GM12865 (cell line): ENCODE results near the gene CHST11.

Experiments used
- DNase-seq: peaks from one replicate; pipeline ENCODE4 v3.0.0; 2010; ENCODE audit warnings: low read depth
- H3K4me3 ChIP-seq: 2 replicates; pipeline ENCODE4 v1.5.1; 2011; ENCODE audit warnings: mild to moderate bottlenecking, low read depth, low read length, control low read depth
- TF ChIP-seq, protein P1 (sequence below): IDR thresholded peaks from 2 replicates; pipeline ENCODE4 v1.5.1; 2011; ENCODE audit warnings: low read length, control low read depth, low read depth, inconsistent platforms; ENCODE audit not compliant: insufficient read depth; ENCODE audit errors: missing control alignments

CHST11 gene

DNA sequence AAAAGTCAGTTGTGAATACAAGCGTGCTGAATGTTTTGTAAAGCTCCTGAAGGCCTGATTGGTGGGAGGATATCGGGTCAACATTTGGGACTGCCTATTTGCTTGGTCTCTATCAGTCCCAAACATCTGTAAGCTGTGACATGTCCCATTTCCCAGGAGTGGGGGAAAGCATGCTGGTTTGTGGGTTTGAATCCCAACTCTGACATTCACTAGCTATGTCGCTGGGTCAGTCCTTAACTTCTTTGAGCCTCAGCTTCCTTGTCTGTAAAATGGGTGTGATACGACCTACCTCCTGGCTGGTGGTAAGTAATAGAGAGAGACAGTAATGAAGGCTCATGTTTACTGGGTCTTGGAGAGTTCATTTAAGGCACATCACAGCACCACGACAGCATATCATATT, 136.7 kb downstream of the CHST11 start:
- TF ChIP-seq, protein P1, sequence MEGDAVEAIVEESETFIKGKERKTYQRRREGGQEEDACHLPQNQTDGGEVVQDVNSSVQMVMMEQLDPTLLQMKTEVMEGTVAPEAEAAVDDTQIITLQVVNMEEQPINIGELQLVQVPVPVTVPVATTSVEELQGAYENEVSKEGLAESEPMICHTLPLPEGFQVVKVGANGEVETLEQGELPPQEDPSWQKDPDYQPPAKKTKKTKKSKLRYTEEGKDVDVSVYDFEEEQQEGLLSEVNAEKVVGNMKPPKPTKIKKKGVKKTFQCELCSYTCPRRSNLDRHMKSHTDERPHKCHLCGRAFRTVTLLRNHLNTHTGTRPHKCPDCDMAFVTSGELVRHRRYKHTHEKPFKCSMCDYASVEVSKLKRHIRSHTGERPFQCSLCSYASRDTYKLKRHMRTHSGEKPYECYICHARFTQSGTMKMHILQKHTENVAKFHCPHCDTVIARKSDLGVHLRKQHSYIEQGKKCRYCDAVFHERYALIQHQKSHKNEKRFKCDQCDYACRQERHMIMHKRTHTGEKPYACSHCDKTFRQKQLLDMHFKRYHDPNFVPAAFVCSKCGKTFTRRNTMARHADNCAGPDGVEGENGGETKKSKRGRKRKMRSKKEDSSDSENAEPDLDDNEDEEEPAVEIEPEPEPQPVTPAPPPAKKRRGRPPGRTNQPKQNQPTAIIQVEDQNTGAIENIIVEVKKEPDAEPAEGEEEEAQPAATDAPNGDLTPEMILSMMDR: no peak
- no peak overlapping the region for H3K4me3 ChIP-seq
- no peak for DNase-seq

DNA sequence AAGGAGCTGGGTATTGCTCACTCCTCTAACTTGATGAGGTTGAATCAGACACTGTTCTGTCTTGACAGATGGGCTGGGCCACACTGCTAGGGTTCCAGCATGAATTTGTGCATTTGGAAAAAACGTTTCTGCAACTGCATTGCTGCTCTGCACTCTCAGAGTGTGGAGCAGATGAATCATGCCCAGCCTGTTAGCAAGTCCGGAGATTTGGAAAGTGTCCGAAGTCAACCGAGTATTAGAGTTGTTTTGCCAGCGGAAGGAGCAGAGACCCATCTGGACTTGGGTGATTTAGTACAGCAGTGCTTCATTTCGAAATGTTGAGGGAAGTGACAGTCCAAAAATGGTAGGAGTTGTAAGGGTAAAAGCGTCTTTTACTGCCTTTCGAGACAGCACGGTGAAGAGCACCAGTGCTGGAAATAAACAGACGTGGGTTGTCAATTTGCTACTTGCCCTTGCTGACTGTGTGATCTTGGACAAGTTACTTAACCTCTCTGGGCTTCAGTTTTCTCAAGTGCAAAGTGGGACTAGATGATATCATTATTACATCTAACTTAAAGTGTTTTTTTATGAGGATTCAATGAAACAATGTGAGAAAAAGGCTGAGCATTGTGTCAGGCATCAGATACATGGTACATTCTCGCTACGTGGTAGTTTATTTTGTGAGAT, 139.5 kb downstream of the CHST11 start:
- no peak overlapping the region for H3K4me3 ChIP-seq
- no peak for DNase-seq
- TF ChIP-seq, protein P1: no peak

DNA sequence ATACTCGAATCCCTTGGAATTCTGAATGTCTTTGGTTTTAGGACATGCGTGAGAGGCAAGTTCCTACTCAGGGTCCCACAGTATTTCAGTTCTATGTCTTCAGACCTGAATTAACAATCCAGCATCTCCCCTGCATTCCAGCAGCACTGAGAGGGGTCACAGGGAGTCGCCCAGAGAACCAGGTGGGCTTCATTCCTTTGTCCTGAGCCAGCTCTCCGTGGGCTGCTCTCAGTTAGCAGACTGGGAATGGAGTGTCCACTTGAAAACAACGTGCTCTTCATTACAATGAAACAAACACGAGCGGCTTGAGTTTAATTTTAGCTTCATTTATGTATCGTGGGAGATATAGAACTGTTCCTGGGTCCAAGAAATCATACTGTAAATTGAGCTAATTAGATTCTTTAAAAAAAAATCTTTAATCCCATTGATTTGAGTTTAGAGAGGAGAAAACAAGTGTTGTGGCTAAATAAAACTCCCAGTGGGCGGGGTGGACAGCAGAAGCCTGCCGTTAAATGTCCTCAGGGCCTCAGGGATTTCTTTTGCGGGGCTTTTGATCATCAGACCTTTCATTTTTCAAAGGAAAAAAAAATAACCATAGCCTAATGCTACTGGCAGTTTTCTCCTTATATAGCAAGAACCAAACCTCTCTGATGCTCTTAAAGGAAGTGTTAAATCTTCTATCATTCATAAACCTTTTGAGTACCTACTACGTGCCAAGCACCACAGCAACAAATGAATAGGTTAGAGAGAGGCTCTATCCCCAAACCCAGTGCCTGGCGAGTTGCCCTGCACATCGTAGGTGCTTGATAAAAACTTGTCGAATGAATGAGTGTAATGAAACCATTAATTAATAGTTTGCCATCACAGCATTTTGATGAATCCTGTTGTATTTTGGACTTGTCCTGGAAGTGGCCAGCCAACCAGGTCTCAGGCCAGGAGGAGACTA, 140.4 kb downstream of the CHST11 start:
- peak; percentile 21 for DNase-seq
- TF ChIP-seq, protein P1: no peak
- no peak overlapping the region for H3K4me3 ChIP-seq

- no peak overlapping the region for H3K4me3 ChIP-seq
- TF ChIP-seq, protein P1: no peak
- no peak for DNase-seq
These were observed 141.9 kb downstream of the CHST11 start for GRCh38 chr12:104598342-104599271.

DNA sequence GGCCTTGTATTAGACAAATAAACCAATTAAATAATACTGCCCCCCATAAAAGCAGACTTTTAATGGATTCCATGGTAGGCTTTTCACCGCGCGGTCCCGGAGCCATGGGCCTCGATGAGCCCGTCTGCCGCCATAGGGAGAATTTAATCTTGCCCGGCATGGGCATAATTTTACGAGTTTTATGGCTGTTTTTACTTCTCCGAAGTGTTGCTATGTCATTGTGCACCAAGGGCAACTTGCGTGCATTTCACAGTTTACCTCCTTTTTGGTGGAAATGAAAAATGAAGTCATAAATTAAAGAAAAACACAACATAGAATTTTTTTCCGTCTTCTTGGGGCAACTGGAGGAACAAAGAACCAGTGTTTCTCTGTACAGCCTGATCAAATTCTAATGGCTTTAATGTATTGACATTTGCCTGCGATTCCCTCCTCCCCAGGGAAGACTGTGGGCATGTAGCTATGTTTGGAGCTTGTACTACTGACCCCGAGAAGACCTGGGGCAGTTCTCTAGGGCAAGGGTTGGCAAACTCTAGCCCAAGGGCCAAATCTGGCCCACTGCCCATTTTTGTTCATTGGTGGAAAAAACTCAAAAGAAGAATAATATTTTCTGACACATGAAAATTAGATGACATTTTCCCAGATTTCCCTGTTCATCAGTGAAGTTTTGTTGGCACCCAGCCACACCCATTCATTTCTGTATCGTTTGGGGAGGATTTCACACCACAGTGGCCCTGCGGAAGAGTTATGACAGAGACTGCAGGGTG, 142.7 kb downstream of the CHST11 start:
- DNase-seq: no peak
- no peak overlapping the region for H3K4me3 ChIP-seq
- TF ChIP-seq, protein P1: no peak
